ENCODE measurements around the gene KIF26A.

Gene KIF26A

DNA sequence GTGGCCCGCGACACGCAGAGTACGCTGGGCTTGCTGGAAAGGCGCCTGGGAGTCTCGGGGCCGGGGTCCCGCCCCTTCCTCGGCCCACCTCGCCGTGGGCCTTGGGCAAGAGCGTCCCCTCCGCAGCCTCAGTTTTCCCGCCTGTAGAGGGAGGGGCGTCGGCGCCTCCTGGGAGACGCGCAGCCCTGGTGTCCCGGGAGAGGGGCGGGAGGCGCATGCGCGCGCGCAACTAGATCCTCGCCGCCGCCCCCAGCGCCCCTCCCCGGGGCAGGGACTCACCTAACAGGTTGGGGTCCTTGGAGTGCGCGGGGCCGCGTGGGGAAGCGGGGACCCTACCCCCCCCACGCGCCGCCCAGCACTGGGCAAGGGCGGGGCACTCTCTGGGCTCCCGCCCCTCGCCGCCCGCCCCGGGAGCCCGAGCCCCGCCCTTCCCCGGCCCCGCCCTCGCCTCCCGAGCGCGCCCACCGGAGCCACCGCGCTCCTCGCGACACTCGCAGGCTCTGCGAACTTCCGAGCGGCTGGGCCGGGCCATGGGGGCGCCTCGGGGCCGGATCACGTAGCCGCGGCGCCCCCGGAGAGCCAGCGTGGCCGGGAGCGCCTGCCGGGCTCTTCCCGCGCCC is at the start of gene KIF26A:
TSS of gene KIF26A (plus strand) at position 490 of the 620 bp plus-strand sequence. CDS start 136 bp downstream, outside the sequence.
- Histone ChIP-seq H3K27me3 (ENCODE audit: insufficient read depth, low read length) (peaks cover 72% of the 10 kb centered on the region), H3K27ac (ENCODE audit: low read depth, low read length) (no peak within 1 kb of the TSS), H3K79me2 (ENCODE audit: control insufficient read depth, insufficient read depth, low read length, unreplicated experiment) (no peaks in the 10 kb centered on the region), H2AFZ (ENCODE audit: low read length, unreplicated experiment) (peak within 1 kb of the TSS; percentile 75), H3K4me1 (ENCODE audit: control insufficient read depth, insufficient read depth, low read length, unreplicated experiment) (no peaks in the 10 kb centered on the region), H3K4me3 (ENCODE audit: low read depth, low read length) (peak within 1 kb of the TSS; percentile 69), H3K36me3 (ENCODE audit: insufficient read depth, low read length) (no peaks in the 10 kb centered on the region)

DNA sequence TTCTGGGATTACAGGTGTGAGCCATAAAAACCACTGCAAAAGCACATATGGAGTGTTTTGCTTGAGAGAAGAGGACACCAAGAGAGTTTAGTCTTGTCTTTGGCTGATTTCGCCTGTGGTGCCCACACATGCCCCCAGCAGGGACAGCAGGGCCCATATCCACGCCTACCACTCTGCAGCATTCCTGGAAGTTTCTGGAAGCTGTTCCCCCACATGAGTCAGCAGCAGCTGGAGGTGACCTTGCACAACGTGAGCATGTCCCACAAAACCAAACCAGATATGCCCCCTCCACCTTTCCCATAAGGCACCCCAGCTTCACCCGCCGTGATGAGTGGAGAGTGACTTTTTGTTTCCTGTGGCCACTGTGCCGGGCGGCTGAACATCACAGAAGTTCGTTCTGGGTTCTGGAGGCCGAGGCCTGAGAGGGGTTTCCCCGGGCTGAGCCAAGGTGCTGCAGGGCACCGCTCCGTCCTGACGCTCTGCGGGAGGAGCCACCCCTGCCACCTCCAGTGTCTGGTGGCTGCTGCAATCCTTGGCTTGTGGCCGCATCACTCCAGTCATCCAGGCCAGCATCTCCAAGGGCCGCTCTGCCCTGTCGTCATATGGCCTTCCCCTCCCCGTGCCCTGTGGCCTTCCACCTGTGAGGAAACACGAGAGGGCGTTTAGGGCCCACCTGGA is 48.2 kb upstream of the KIF26A start:
- Histone ChIP-seq H3K4me1 (ENCODE audit: control insufficient read depth, insufficient read depth, low read length, unreplicated experiment) (no peaks in the 10 kb centered on the region), H3K27me3 (ENCODE audit: insufficient read depth, low read length) (peaks cover 10% of the 10 kb centered on the region; the same call in 1 of the 2 replicates), H3K4me3 (ENCODE audit: low read depth, low read length) (no peak overlapping the region), H2AFZ (ENCODE audit: low read length, unreplicated experiment) (no peak overlapping the region), H3K79me2 (ENCODE audit: control insufficient read depth, insufficient read depth, low read length, unreplicated experiment) (no peaks in the 10 kb centered on the region), H3K36me3 (ENCODE audit: insufficient read depth, low read length) (no peaks in the 10 kb centered on the region), H3K27ac (ENCODE audit: low read depth, low read length) (no peak overlapping the region)

DNA sequence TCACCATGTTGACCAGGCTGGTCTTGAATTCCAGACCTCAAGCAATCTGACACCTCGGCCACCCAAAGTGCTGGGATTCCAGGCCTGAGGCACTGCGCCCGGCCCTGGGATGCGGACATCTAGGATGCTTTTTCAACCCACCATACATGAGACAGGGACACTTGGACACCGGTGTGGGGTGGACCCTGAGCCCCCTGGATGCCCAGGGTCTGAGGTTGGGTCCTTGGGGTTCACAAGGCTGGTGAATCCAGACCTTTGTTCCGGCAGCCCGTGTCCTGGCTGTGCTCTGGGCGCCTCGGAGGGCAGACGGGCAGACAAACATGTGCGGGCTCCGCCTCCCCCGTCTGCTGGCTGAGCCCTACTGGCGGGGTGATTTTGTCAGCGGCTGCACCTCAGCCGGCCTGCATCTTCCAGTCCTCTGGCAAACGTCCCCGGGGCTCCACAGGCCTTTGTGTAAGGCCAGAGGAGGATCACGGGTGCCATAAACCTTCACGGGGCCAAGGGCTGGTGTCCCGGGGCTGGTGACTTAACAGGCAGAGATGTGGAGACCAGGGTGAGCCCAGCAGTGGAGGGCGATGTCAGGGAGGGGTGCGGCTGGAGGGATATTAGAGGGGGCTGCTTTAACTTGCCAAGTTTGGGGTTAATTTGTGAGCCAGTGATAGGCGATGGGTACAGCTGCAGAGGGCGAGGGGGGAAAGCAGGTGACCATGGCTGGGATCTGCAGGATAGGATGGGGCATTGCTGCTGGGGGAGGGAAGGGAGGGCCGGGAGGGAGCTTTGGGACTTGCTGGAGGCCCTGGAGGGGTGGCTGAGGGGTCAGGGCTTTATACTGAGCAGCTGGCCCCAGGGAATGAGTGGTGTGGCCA is 47.1 kb upstream of the KIF26A start:
- H3K36me3 ChIP-seq (ENCODE audit: insufficient read depth, low read length), result no peaks in the 10 kb centered on the region
- H3K27me3 ChIP-seq (ENCODE audit: insufficient read depth, low read length), result peaks cover 2% of the 10 kb centered on the region; the same call in 1 of the 2 replicates
- no peak overlapping the region for H3K27ac ChIP-seq (ENCODE audit: low read depth, low read length)
- no peak overlapping the region for H3K4me3 ChIP-seq (ENCODE audit: low read depth, low read length)
- H3K79me2 ChIP-seq (ENCODE audit: control insufficient read depth, insufficient read depth, low read length, unreplicated experiment), result no peaks in the 10 kb centered on the region
- H3K4me1 ChIP-seq (ENCODE audit: control insufficient read depth, insufficient read depth, low read length, unreplicated experiment), result no peaks in the 10 kb centered on the region
- no peak overlapping the region for H2AFZ ChIP-seq (ENCODE audit: low read length, unreplicated experiment)

DNA sequence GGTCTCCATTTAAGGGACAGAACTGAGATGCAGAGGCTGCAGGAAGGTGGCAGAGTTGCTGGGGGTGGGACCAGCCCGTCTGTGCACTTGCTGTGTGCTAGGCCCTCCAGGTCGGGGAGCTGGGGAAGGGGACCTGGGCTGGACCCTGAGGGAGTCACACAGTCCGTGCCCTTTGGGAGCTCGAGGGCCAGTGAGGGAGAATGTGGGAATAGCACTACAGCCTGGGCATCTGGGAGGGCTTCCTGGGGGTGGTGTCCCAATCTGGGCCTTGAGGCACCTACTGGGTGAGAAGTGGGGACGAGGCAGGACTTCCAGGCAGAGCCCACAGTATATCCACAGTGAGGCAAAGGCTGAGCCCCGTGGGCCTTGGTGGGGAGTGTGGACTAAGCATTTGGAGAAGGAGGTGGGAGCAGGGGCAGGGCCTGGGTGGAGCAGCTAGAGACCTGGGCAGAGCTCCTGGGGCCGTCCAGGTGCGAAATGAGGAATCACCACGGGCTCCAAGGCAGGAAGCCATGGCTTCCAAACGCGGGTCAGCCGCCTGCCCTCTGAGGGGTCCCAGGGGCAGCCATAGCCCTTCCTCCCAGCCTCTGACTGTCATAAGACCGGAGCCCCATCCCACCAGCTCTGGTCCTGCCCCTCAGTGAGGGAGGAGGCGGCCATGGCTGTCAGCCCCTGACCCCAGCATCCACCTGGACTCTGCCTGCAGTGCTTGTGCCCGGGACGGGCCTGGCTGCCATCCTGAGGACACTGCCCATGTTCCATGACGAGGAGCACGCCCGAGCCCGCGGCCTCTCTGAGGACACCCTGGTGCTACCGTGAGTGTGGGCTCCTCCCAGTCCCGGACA is 46.2 kb upstream of the KIF26A start:
- H3K27me3 ChIP-seq (ENCODE audit: insufficient read depth, low read length), result no peaks in the 10 kb centered on the region
- no peak overlapping the region for H2AFZ ChIP-seq (ENCODE audit: low read length, unreplicated experiment)
- H3K4me1 ChIP-seq (ENCODE audit: control insufficient read depth, insufficient read depth, low read length, unreplicated experiment), result no peaks in the 10 kb centered on the region
- H3K27ac ChIP-seq (ENCODE audit: low read depth, low read length), result no peak overlapping the region
- H3K36me3 ChIP-seq (ENCODE audit: insufficient read depth, low read length), result no peaks in the 10 kb centered on the region
- no peaks in the 10 kb centered on the region for H3K79me2 ChIP-seq (ENCODE audit: control insufficient read depth, insufficient read depth, low read length, unreplicated experiment)
- H3K4me3 ChIP-seq (ENCODE audit: low read depth, low read length), result no peak overlapping the region

DNA sequence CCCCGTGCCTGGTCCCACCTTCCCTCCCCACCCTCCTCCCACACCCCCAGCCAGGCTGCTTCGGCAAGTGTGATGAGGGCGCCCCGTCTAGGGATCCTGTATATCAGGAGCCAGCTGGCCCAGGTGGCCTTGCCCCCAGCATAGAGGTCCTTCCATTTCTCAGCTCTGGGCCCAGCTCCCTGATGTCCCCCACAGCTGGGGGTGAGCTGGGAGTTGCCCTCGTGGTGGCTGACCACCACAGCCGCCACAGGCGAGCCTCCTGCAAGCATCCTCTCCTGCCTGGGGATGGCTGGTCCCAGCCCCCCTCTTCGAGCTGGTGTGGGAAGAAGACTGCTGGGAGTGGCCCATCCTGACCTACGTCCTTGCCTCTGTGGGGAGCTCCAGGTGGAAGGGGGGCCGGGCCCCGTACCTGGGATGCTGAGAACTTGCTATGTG is 45.4 kb upstream of the KIF26A start:
- Histone ChIP-seq H3K79me2 (ENCODE audit: control insufficient read depth, insufficient read depth, low read length, unreplicated experiment) (no peaks in the 10 kb centered on the region), H3K4me1 (ENCODE audit: control insufficient read depth, insufficient read depth, low read length, unreplicated experiment) (no peaks in the 10 kb centered on the region), H3K4me3 (ENCODE audit: low read depth, low read length) (no peak overlapping the region), H3K27me3 (ENCODE audit: insufficient read depth, low read length) (no peaks in the 10 kb centered on the region), H2AFZ (ENCODE audit: low read length, unreplicated experiment) (no peak overlapping the region), H3K36me3 (ENCODE audit: insufficient read depth, low read length) (no peaks in the 10 kb centered on the region), H3K27ac (ENCODE audit: low read depth, low read length) (no peak overlapping the region)

DNA sequence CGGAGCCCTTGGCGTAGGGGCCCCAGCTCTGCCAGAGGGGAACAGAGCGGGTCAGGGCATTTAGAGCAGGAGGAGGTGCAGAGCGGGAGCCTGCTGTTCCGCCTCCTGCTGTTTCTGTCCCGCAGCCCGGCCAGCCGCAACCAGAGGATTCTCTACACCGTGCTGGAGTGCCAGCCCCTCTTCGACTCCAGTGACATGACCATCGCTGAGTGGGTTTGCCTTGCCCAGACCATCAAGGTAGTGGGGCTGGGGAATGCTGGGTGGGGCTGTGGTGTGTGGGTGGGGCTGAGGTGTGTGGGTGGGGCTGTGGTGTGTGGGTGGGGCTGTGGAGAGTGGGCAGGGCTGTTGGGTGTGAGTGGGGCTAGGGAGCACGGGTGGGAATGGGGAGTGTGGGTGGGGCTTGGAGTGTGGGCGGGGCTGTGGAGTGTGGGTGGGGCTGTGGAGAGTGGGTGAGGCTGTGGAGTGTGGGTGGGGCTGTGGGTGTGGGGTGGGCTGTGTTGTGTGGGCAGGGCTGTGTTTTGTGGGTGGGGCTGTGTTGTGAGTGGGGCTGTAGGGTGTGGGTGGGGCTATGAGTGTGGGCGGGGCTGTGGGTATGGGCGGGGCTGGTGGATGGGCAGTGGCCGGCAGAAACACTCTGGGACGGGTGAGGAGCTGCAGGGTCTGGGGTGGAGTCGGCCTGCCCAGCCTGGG is 44.9 kb upstream of the KIF26A start:
- Histone ChIP-seq H3K36me3 (ENCODE audit: insufficient read depth, low read length) (no peaks in the 10 kb centered on the region), H3K27me3 (ENCODE audit: insufficient read depth, low read length) (no peaks in the 10 kb centered on the region), H3K4me1 (ENCODE audit: control insufficient read depth, insufficient read depth, low read length, unreplicated experiment) (no peaks in the 10 kb centered on the region), H2AFZ (ENCODE audit: low read length, unreplicated experiment) (no peak overlapping the region), H3K79me2 (ENCODE audit: control insufficient read depth, insufficient read depth, low read length, unreplicated experiment) (no peaks in the 10 kb centered on the region), H3K4me3 (ENCODE audit: low read depth, low read length) (no peak overlapping the region), H3K27ac (ENCODE audit: low read depth, low read length) (no peak overlapping the region)

DNA sequence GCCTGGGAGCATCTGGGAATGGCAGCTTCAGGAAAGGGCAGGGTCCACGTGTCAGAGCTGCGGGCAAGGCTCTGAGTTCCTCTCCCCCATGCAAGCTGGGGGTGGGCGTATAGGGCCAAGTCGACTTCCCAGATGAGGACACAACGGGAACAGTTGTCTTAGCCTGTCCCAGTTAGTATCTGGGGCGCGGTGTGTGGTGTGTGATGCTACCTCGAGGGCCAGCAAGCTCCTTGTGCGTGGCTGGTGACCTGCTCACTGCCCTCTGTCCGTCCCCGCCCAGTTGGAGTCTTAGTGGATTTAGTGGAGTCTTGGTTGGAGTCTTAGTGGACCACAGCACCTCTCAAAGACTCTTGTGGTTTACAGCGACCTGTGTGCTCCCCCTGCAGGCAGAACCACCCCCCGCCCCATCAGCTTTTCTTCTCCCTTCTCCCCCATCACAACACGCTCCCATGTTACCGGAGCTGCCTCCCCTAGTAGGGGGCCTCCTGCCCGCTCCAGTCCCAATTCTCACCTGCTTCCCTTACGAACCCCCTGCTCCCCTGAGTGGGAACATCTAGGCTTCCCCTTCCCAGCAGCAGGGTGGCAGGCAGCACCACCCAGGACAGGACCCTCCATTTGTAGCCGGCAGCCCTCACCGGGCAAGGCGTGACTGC is 44.2 kb upstream of the KIF26A start:
- H3K4me1 ChIP-seq (ENCODE audit: control insufficient read depth, insufficient read depth, low read length, unreplicated experiment), result no peaks in the 10 kb centered on the region
- H2AFZ ChIP-seq (ENCODE audit: low read length, unreplicated experiment), result no peak overlapping the region
- no peak overlapping the region for H3K4me3 ChIP-seq (ENCODE audit: low read depth, low read length)
- no peaks in the 10 kb centered on the region for H3K36me3 ChIP-seq (ENCODE audit: insufficient read depth, low read length)
- no peaks in the 10 kb centered on the region for H3K27me3 ChIP-seq (ENCODE audit: insufficient read depth, low read length)
- H3K79me2 ChIP-seq (ENCODE audit: control insufficient read depth, insufficient read depth, low read length, unreplicated experiment), result no peaks in the 10 kb centered on the region
- no peak overlapping the region for H3K27ac ChIP-seq (ENCODE audit: low read depth, low read length)

DNA sequence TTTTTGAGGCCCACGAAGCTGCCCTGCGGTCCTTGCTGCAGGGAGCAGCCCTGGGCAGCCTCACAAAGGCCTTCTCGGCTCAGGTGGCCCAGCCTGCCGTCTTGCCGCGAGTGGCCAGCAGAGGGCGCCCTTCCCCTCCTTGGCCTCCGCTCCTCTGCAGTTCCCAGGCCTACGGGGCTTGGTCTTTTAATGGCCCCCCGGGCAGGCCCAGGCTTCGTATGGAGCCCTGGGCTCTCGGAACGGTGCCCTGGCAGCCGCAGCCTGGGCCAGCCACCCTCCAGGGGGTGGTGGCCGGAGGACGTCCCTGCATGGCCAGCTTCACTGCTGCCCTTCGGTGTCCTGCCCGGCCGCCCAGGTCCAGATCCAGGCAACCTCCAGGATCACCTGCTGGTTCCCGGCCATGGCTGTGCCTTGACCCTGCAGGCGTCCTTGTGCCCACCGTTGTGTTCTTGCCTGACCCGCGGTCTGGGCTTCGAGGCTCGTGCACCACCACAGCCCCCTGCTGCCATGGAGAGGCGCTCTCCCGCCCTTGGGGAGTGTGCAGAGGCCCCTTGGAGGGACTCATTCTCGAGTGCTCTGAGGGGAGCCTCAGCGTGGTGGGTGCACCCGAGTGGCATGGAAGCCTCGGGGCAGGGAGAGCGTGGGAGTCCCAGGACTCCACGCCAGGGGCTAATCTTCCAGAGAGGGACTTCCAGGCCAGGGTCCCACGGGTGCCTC is 43.5 kb upstream of the KIF26A start:
- Histone ChIP-seq H2AFZ (ENCODE audit: low read length, unreplicated experiment) (no peak overlapping the region), H3K79me2 (ENCODE audit: control insufficient read depth, insufficient read depth, low read length, unreplicated experiment) (no peaks in the 10 kb centered on the region), H3K36me3 (ENCODE audit: insufficient read depth, low read length) (no peaks in the 10 kb centered on the region), H3K4me1 (ENCODE audit: control insufficient read depth, insufficient read depth, low read length, unreplicated experiment) (no peaks in the 10 kb centered on the region), H3K27ac (ENCODE audit: low read depth, low read length) (no peak overlapping the region), H3K4me3 (ENCODE audit: low read depth, low read length) (no peak overlapping the region), H3K27me3 (ENCODE audit: insufficient read depth, low read length) (no peaks in the 10 kb centered on the region; the same call in 1 of the 2 replicates)

Data from ACC112 (cell line).